ENCODE results near the gene NAA38.

NAA38 gene

GRCh38 chr17:7856811-7857712 lies at the start of gene NAA38:
Gene NAA38 (minus strand): TSS chr17:7857559. CDS start chr17:7857463, 96 bp downstream.
- peak; percentile 76 to 90 for DNase-seq

- no peak for DNase-seq
These were observed 46.1 kb upstream of the NAA38 start for GRCh38 chr17:7903154-7904103.

GRCh38 chr17:7897773-7898172 lies 40.4 kb upstream of the NAA38 start:
- no peak for DNase-seq

- DNase-seq, result no peak
These were observed 39.7 kb upstream of the NAA38 start for GRCh38 chr17:7897090-7897489.

GRCh38 chr17:7894866-7895265 lies 37.5 kb upstream of the NAA38 start:
- no peak for DNase-seq

GRCh38 chr17:7894226-7894625 lies 36.9 kb upstream of the NAA38 start:
- no peak for DNase-seq

- no peak for DNase-seq
These were observed 36.0 kb upstream of the NAA38 start for GRCh38 chr17:7893187-7893880.

- peak; percentile 72 to 77 for DNase-seq
These were observed 32.0 kb upstream of the NAA38 start for GRCh38 chr17:7889166-7889955.

GRCh38 chr17:7888184-7888920 lies 31.0 kb upstream of the NAA38 start, which contains the start of gene CHD3:
Gene CHD3 (plus strand): TSS chr17:7888789. CDS start chr17:7889001, 212 bp downstream.
- no peak for DNase-seq

GRCh38 chr17:7887482-7888183 lies 30.3 kb upstream of the NAA38 start:
- peak in 1 of 2 experiments; percentile 46 for DNase-seq

GRCh38 chr17:7887038-7887481 lies 29.7 kb upstream of the NAA38 start:
- DNase-seq, result no peak

- DNase-seq, result no peak
These were observed 29.1 kb upstream of the NAA38 start for GRCh38 chr17:7886227-7887037.

GRCh38 chr17:7885367-7886226 lies 28.2 kb upstream of the NAA38 start:
- no peak for DNase-seq

- DNase-seq, result no peak
These were observed 27.4 kb upstream of the NAA38 start for GRCh38 chr17:7884581-7885366.

GRCh38 chr17:7883781-7884386 lies 26.5 kb upstream of the NAA38 start:
- DNase-seq, result no peak

- no peak for DNase-seq
These were observed 25.3 kb upstream of the NAA38 start for GRCh38 chr17:7882629-7883028.

- no peak for DNase-seq
These were observed 24.7 kb upstream of the NAA38 start for GRCh38 chr17:7882068-7882467.

All from cerebellar nuclear complex (tissue), 1 donor.